H9 (cell line): ENCODE data around the gene TRRAP. TPM values are rescaled to one million over a fixed set of nuclear protein-coding genes. Genes with fewer than 3 reads are reported as not detected.

Experiments used
- DNase-seq: peaks from one replicate; pipeline ENCODE4 v3.0.0-alpha.2; 2017
- H2AFZ ChIP-seq: one replicate; pipeline ENCODE4 v1.6.1; 2013; ENCODE audit warnings: mild to moderate bottlenecking, low read length, control low read depth, moderate library complexity
- H2AK5ac ChIP-seq: 2 replicates; pipeline ENCODE4 v1.6.1; 2013; ENCODE audit warnings: low read length, control low read depth, mixed read lengths; ENCODE audit not compliant: insufficient read length
- H2BK120ac ChIP-seq: one replicate; pipeline ENCODE4 v1.6.1; 2013; ENCODE audit warnings: low read depth, mild to moderate bottlenecking, low read length, control low read depth, inconsistent platforms; ENCODE audit not compliant: poor library complexity, severe bottlenecking
- H2BK12ac ChIP-seq: 2 replicates; pipeline ENCODE4 v1.6.1; 2013; ENCODE audit warnings: low read length, control low read depth, mixed read lengths, low read depth; ENCODE audit not compliant: insufficient read length
- H2BK15ac ChIP-seq: 2 replicates; pipeline ENCODE4 v1.6.1; 2013; ENCODE audit warnings: low read depth, low read length, control low read depth
- H2BK20ac ChIP-seq: one replicate; pipeline ENCODE4 v1.6.1; 2013; ENCODE audit warnings: low read depth, mild to moderate bottlenecking, low read length, control low read depth, inconsistent platforms; ENCODE audit not compliant: poor library complexity, severe bottlenecking
- H2BK5ac ChIP-seq: 2 replicates; pipeline ENCODE4 v1.6.1; 2013; ENCODE audit warnings: low read length, control low read depth, mixed read lengths; ENCODE audit not compliant: insufficient read length
- H3K14ac ChIP-seq: 2 replicates; pipeline ENCODE4 v1.6.1; 2013; ENCODE audit warnings: low read length, control low read depth; ENCODE audit not compliant: insufficient read depth
- H3K18ac ChIP-seq: 2 replicates; pipeline ENCODE4 v1.6.1; 2013; ENCODE audit warnings: low read depth, mild to moderate bottlenecking, mixed read lengths, low read length, control low read depth; ENCODE audit not compliant: insufficient read length
- H3K23ac ChIP-seq: 2 replicates; pipeline ENCODE4 v1.6.1; 2013; ENCODE audit warnings: low read length, control low read depth, mixed read lengths, low read depth; ENCODE audit not compliant: insufficient read length
- H3K23me2 ChIP-seq: 2 replicates; pipeline ENCODE4 v1.6.1; 2013; ENCODE audit warnings: low read depth, mild to moderate bottlenecking, mixed read lengths, low read length, control low read depth; ENCODE audit not compliant: insufficient read length, poor library complexity, severe bottlenecking
- H3K27ac ChIP-seq: 2 replicates; pipeline ENCODE4 v1.5.1; 2013; ENCODE audit warnings: low read length, control low read depth, mixed read lengths, low read depth; ENCODE audit not compliant: insufficient read length
- H3K27me3 ChIP-seq: 2 replicates; pipeline ENCODE4 v1.6.1; 2013; ENCODE audit warnings: low read length, control low read depth, inconsistent platforms; ENCODE audit not compliant: insufficient read depth
- H3K4ac ChIP-seq: 2 replicates; pipeline ENCODE4 v1.6.1; 2013; ENCODE audit warnings: low read depth, mild to moderate bottlenecking, control low read depth, inconsistent platforms, low read length, moderate library complexity
- H3K4me1 ChIP-seq: 2 replicates; pipeline ENCODE4 v1.6.1; 2013; ENCODE audit warnings: low read length, control low read depth, inconsistent platforms; ENCODE audit not compliant: insufficient read depth
- H3K4me2 ChIP-seq: 2 replicates; pipeline ENCODE4 v1.6.1; 2013; ENCODE audit warnings: low read length, control low read depth, mixed read lengths; ENCODE audit not compliant: insufficient read length, insufficient read depth
- H3K56ac ChIP-seq: 2 replicates; pipeline ENCODE4 v1.6.1; 2013; ENCODE audit warnings: low read depth, mild to moderate bottlenecking, mixed read lengths, low read length, control low read depth; ENCODE audit not compliant: insufficient read length
- H3K79me1 ChIP-seq: 2 replicates; pipeline ENCODE4 v1.6.1; 2013; ENCODE audit warnings: low read depth, mild to moderate bottlenecking, moderate library complexity, low read length, control low read depth, inconsistent platforms; ENCODE audit not compliant: insufficient read depth, poor library complexity, severe bottlenecking
- H3K79me2 ChIP-seq: 2 replicates; pipeline ENCODE4 v1.6.1; 2013; ENCODE audit warnings: low read length, control low read depth, inconsistent platforms; ENCODE audit not compliant: insufficient read depth
- H3K9ac ChIP-seq: 2 replicates; pipeline ENCODE4 v1.6.1; 2013; ENCODE audit warnings: low read length, control low read depth, mixed read lengths; ENCODE audit not compliant: insufficient read length; ENCODE audit errors: extremely low read depth
- H3K9me3 ChIP-seq: one replicate; pipeline ENCODE4 v1.6.1; 2013; ENCODE audit warnings: low read depth, low read length, inconsistent platforms; ENCODE audit not compliant: control insufficient read depth
- H3T11ph ChIP-seq: one replicate; pipeline ENCODE4 v1.6.1; 2013; ENCODE audit warnings: mild to moderate bottlenecking, low read length, control low read depth, inconsistent platforms
- H4K20me1 ChIP-seq: one replicate; pipeline ENCODE4 v1.6.1; 2013; ENCODE audit not compliant: control insufficient read depth, insufficient read length, insufficient read depth
- H4K5ac ChIP-seq: 2 replicates; pipeline ENCODE4 v1.6.1; 2013; ENCODE audit warnings: low read depth, mild to moderate bottlenecking, mixed read lengths, low read length, control low read depth; ENCODE audit not compliant: insufficient read length
- H4K8ac ChIP-seq: replicated peaks from 2 replicates; pipeline ENCODE4 v1.6.1; 2013; ENCODE audit warnings: low read length, control low read depth, mixed read lengths, low read depth; ENCODE audit not compliant: insufficient read length
- H4K91ac ChIP-seq: 2 replicates; pipeline ENCODE4 v1.6.1; 2013; ENCODE audit warnings: low read depth, mild to moderate bottlenecking, moderate library complexity, mixed read lengths, low read length, control low read depth; ENCODE audit not compliant: insufficient read length
- H3K27ac Mint-ChIP-seq, 3 experiments: 2 replicates in 2 of 3; 3 replicates in 1 of 3; pipeline ENCODE4 v1.8.0; 2020 to 2021; ENCODE audit warnings: mixed read lengths in 3 of 3, mild to moderate bottlenecking in 1 of 3, moderate library complexity in 1 of 3
- H3K27me3 Mint-ChIP-seq: 2 replicates; pipeline ENCODE4 v1.8.0; 2021; ENCODE audit warnings: low read depth, mild to moderate bottlenecking, moderate library complexity, mixed read lengths
- H3K36me3 Mint-ChIP-seq, 3 experiments: 2 replicates in 2 of 3; 3 replicates in 1 of 3; pipeline ENCODE4 v1.8.0; 2020 to 2021; ENCODE audit warnings: low read depth in 3 of 3, mixed read lengths in 3 of 3; ENCODE audit not compliant: insufficient read depth in 1 of 3
- H3K4me1 Mint-ChIP-seq, 2 experiments: 2 replicates each; pipeline ENCODE4 v1.8.0; 2020; ENCODE audit warnings: mixed read lengths in 2 of 2
- H3K4me3 Mint-ChIP-seq, 2 experiments: 2 replicates in 1 of 2; 3 replicates in 1 of 2; pipeline ENCODE4 v1.8.0; 2020 to 2021; ENCODE audit warnings: mild to moderate bottlenecking in 2 of 2, mixed read lengths in 2 of 2, moderate library complexity in 1 of 2
- H3K9me3 Mint-ChIP-seq, 2 experiments: 2 replicates in 1 of 2; 3 replicates in 1 of 2; pipeline ENCODE4 v1.8.0; 2020; ENCODE audit warnings: mild to moderate bottlenecking in 2 of 2, mixed read lengths in 2 of 2, moderate library complexity in 1 of 2
- WGBS: extraction: QIAGEN DNeasy Blood & Tissue Kit; methylation state at CpG from one replicate; pipeline ENCODE4 v1.1.7; 2013; ENCODE audit warnings: missing lambda C conversion rate, low lambda C conversion rate, mixed read lengths; ENCODE audit not compliant: insufficient read length; ENCODE audit errors: extremely low coverage; 5-methylcytosine and 5-hydroxymethylcytosine counted together
- total RNA-seq: library from RNA; stranded (reverse); gene quantifications from 2 replicates; pipeline ENCODE4 v1.2.1, GENCODE V29; 2021
- TF ChIP-seq, protein P1 (sequence below): fragments of 200-600 bp; sonication (generic); conservative IDR thresholded peaks from 3 replicates; pipeline ENCODE4 v1.8.0; 2021; ENCODE audit warnings: antibody characterized with exemption, mild to moderate bottlenecking

TRRAP gene
- total RNA-seq, 1 experiment from 2014 or later, result 58.6 TPM

DNA sequence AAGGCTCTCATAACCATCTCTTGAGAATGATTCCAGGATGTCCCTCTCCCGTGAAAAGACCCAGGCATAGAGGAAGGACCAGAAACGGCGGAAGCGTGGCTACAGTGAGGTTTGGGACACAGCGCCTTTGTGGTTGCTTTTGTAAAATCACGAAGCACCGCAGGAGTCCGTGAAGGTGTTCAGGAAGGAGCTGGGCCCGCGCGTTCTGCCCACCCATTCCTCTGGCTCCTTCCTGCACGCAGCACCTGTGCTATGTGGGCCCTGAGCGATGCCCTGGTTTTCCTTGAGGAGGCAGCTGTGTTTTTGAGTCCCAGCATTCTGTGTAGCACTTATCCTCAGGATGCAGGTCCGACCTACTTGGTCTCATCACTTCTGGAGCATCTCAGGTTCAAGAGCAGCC is 112.8 kb downstream of the TRRAP start:
- Histone ChIP-seq H4K8ac (no peak overlapping the region), H3K27ac (no peak overlapping the region), H2BK5ac (no peak overlapping the region), H3K56ac (no peak overlapping the region), H3K9me3 (no peaks in the 10 kb centered on the region), H3K9ac (no peak overlapping the region), H3K14ac (no peak overlapping the region), H3K23ac (no peak overlapping the region), H2BK20ac (no peak overlapping the region), H4K5ac (no peak overlapping the region), H3K23me2 (no peaks in the 10 kb centered on the region), H3K4me1 (no peaks in the 10 kb centered on the region), H3K4ac (no peak overlapping the region), H2BK120ac (no peak overlapping the region), H2BK12ac (no peak overlapping the region), H2AFZ (no peak overlapping the region), H3K79me2 (no peaks in the 10 kb centered on the region), H3K4me2 (no peak overlapping the region), H3K18ac (no peak overlapping the region), H3T11ph (no peak overlapping the region), H2BK15ac (no peak overlapping the region), H3K79me1 (no peaks in the 10 kb centered on the region), H4K20me1 (no peaks in the 10 kb centered on the region), H2AK5ac (no peak overlapping the region), H3K27me3 (no peaks in the 10 kb centered on the region), H4K91ac (no peak overlapping the region)
- Mint-ChIP-seq H3K4me1 (no peaks in the 10 kb centered on the region), H3K27me3 (no peaks in the 10 kb centered on the region; the same call in 1 of the 2 replicates), H3K36me3 (peaks cover 51 to 94% (median 91%) of the 10 kb centered on the region in 3 experiments), H3K9me3 (peaks cover 0 to 5% of the 10 kb centered on the region in 2 experiments; a peak in 1 of 5 replicates), H3K4me3 (no peak overlapping the region), H3K27ac (peak overlapping the region in 1 of 3 experiments; percentile 64; a peak in 1 of 7 replicates)
- no peak for DNase-seq
- TF ChIP-seq, protein P1, sequence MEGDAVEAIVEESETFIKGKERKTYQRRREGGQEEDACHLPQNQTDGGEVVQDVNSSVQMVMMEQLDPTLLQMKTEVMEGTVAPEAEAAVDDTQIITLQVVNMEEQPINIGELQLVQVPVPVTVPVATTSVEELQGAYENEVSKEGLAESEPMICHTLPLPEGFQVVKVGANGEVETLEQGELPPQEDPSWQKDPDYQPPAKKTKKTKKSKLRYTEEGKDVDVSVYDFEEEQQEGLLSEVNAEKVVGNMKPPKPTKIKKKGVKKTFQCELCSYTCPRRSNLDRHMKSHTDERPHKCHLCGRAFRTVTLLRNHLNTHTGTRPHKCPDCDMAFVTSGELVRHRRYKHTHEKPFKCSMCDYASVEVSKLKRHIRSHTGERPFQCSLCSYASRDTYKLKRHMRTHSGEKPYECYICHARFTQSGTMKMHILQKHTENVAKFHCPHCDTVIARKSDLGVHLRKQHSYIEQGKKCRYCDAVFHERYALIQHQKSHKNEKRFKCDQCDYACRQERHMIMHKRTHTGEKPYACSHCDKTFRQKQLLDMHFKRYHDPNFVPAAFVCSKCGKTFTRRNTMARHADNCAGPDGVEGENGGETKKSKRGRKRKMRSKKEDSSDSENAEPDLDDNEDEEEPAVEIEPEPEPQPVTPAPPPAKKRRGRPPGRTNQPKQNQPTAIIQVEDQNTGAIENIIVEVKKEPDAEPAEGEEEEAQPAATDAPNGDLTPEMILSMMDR, result no peak
- no CpG with 5 or more reads among the region's 14 CpGs for WGBS
